Thyroid gland (tissue), 4 donors: Measurements from ENCODE around the gene TOM1L1. TPM values are rescaled to one million over a fixed set of nuclear protein-coding genes. Genes with fewer than 3 reads are reported as not detected.

Experiments
- DNase-seq, 2 donors: peaks; one replicate each; pipeline ENCODE4 v3.0.0-alpha.2; 2019
- H3K27ac ChIP-seq, 3 donors: fragments of 200-600 bp; sonication (generic); 1 replicate in 2 of 3; 2 replicates in 1 of 3; pipeline ENCODE4 v1.5.1; 2016 to 2019; ENCODE audit warnings: mild to moderate bottlenecking in 1 of 3, moderate library complexity in 1 of 3
- H3K27me3 ChIP-seq: fragments of 200-600 bp; sonication (generic); one replicate; pipeline ENCODE4 v1.5.1; 2019
- H3K36me3 ChIP-seq, 2 donors: fragments of 200-600 bp; sonication (generic); one replicate each; pipeline ENCODE4 v1.5.1; 2016 to 2019
- H3K4me1 ChIP-seq, 2 donors: fragments of 200-600 bp; sonication (generic); one replicate each; pipeline ENCODE4 v1.5.1; 2017 to 2019
- H3K4me3 ChIP-seq, 3 donors: fragments of 200-600 bp; sonication (generic); replicated peaks in 1 of 3; 1 replicate in 2 of 3; 2 replicates in 1 of 3; pipeline ENCODE4 v1.5.1; 2016; ENCODE audit warnings: mild to moderate bottlenecking in 1 of 3
- H3K9me3 ChIP-seq: fragments of 200-600 bp; sonication (generic); one replicate; pipeline ENCODE4 v1.5.1; 2017
- POLR2A ChIP-seq, 2 donors: fragments of 450-650 bp; IDR thresholded peaks; one replicate each; pipeline ENCODE4 v1.6.1; 2017; ENCODE audit warnings: antibody characterized with exemption in 2 of 2, mild to moderate bottlenecking in 2 of 2, moderate library complexity in 1 of 2
- WGBS, 2 donors: methylation state at CpG; one replicate each; pipeline ENCODE4 v1.1.5; 2017; 5-methylcytosine and 5-hydroxymethylcytosine counted together
- intact Hi-C: fragments of 100-400 bp; cut with DNase I; formaldehyde crosslinking; loops from one replicate; pipeline ENCODE4 v1.15.1; 2023
- total RNA-seq, 4 donors: library from RNA; depleted of rRNA; stranded (reverse); fragments of >200 nt; gene quantifications; one replicate each; pipeline ENCODE4 v1.2.3, GENCODE V29; 2016
- TF ChIP-seq, protein P1 (sequence below), 6 experiments: fragments of 200-600 bp in 3 of 6; fragments of 450-650 bp in 3 of 6; sonication (generic) in 3 of 6; IDR thresholded peaks; one replicate each; pipeline ENCODE4 v1.5.1; 2016 to 2019; ENCODE audit warnings: antibody characterized with exemption in 6 of 6, mild to moderate bottlenecking in 2 of 6, inconsistent platforms in 1 of 6, moderate library complexity in 1 of 6

TOM1L1 gene
- total RNA-seq, 4 donors from 2014 or later = 89.6 to 116 (median 109) TPM

DNA sequence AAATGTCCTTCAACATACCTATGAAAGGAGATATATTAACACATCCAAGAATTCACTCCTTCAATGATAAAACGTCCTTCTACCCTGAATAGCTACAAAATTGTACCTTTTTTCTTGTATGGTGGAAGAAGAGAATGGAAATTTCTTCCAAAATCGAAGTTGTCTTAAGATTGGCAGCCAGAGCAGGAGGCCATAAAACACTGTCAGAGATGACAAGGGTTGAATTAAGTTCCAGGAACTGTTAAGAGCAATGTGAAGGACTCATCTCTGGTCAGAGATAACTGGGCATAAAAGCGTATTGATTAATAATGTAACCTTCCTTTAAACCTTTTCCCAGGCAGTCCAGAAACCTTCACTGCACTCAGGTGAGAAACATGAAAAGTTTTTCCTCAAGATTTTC lies 12.9 kb upstream of the TOM1L1 start:
- Histone ChIP-seq H3K4me3 (no peak overlapping the region), H3K9me3 (no peaks in the 10 kb centered on the region), H3K27ac (no peak overlapping the region), H3K36me3 (no peaks in the 10 kb centered on the region), H3K27me3 (no peaks in the 10 kb centered on the region), H3K4me1 (peaks cover 0 to 3% of the 10 kb centered on the region in 2 donors)
- 83 to 84% methylated on average over 3 of the region's 3 CpGs for WGBS, 2 donors
- no peak for TF ChIP-seq POLR2A (IDR thresholded peaks at IDR 0.05)
- TF ChIP-seq, protein P1, sequence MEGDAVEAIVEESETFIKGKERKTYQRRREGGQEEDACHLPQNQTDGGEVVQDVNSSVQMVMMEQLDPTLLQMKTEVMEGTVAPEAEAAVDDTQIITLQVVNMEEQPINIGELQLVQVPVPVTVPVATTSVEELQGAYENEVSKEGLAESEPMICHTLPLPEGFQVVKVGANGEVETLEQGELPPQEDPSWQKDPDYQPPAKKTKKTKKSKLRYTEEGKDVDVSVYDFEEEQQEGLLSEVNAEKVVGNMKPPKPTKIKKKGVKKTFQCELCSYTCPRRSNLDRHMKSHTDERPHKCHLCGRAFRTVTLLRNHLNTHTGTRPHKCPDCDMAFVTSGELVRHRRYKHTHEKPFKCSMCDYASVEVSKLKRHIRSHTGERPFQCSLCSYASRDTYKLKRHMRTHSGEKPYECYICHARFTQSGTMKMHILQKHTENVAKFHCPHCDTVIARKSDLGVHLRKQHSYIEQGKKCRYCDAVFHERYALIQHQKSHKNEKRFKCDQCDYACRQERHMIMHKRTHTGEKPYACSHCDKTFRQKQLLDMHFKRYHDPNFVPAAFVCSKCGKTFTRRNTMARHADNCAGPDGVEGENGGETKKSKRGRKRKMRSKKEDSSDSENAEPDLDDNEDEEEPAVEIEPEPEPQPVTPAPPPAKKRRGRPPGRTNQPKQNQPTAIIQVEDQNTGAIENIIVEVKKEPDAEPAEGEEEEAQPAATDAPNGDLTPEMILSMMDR (IDR thresholded peaks at IDR 0.05) = no peak
- DNase-seq = no peak
- intact Hi-C loops = no loop called here

- Histone ChIP-seq H3K4me1 (peaks cover 0 to 3% of the 10 kb centered on the region in 2 donors), H3K36me3 (no peaks in the 10 kb centered on the region), H3K27me3 (no peaks in the 10 kb centered on the region), H3K9me3 (no peaks in the 10 kb centered on the region), H3K4me3 (no peak overlapping the region), H3K27ac (no peak overlapping the region)
- TF ChIP-seq, protein P1 (IDR thresholded peaks at IDR 0.05) = no peak
- no peak for TF ChIP-seq POLR2A (IDR thresholded peaks at IDR 0.05)
- 76 to 85% methylated on average over 6 of the region's 6 CpGs for WGBS, 2 donors
- no peak for DNase-seq
- intact Hi-C loops = no loop called here
Measured at GRCh38 chr17:54888254-54888653, 12.4 kb upstream of the TOM1L1 start.

DNA sequence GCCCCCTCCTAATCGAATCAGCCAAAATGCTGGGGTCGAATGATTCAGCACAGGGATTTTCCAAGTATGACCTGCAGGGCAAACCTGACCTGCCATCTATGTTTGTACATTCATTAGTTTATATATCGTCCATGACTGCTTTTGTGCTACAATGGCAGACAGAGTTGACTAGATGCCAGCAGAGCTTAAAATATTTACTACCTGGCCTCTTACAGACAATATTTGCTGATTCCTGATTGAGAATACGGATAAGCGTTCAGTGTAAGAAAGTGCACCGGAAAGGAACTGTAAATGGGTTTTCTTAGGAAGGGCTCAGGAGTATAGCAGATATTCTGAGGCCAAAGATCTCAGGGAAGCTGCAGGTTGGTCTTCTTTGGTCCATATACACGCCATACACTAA lies 11.7 kb upstream of the TOM1L1 start:
- TF ChIP-seq, protein P1 (IDR thresholded peaks at IDR 0.05) = no peak
- TF ChIP-seq POLR2A (IDR thresholded peaks at IDR 0.05) = no peak
- no peak for DNase-seq
- no peak overlapping the region for H3K27ac ChIP-seq
- intact Hi-C loops = no loop called here
- H3K4me1 ChIP-seq = no peaks in the 10 kb centered on the region
- no peaks in the 10 kb centered on the region for H3K27me3 ChIP-seq
- H3K36me3 ChIP-seq = no peaks in the 10 kb centered on the region
- 89 to 94% methylated on average over 7 of the region's 7 CpGs for whole genome bisulfite sequencing, 2 donors
- no peak overlapping the region for H3K4me3 ChIP-seq
- H3K9me3 ChIP-seq = no peaks in the 10 kb centered on the region

DNA sequence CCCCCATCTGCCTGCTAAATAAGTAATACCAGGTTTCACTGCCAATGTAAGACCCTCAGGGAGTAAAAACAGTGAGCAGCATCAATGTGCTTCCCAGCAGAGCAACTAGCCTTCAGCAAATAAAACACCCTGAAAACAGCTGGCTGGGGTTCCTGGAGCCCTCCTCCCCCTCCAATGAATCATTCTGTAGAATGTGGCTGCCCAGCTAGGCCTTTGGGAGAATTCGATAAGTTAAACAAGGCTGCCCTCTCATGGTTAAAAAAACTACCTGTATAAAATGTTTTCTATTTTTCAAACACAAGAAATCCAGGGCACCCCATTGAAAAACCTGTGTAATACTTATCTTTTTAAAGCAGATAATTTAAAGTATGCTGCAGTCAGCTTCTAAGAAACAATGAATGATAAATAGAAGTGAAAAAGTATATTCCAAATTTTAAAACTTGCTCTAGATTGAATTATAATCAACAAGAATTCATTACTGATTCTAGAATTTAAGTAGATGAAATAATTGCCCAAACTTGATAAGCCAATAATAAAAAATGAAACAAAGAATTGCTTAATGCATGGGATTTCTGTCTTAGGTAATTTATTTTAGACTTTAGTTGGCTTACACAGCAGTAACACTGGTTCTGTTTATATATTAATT lies 9.4 kb upstream of the TOM1L1 start:
- Histone ChIP-seq H3K27ac (no peak overlapping the region), H3K36me3 (no peaks in the 10 kb centered on the region), H3K9me3 (no peaks in the 10 kb centered on the region), H3K4me3 (no peak overlapping the region), H3K4me1 (no peaks in the 10 kb centered on the region), H3K27me3 (no peaks in the 10 kb centered on the region)
- intact Hi-C loops = loop anchor here (10.0 kb wide), 1 partner anchor 1856 kb away; no protein-coding TSS in a partner anchor
- 0 to 6% methylated on average over 1 of the region's 1 CpG for WGBS, 2 donors
- TF ChIP-seq, protein P1 (IDR thresholded peaks at IDR 0.05) = peak in 5 of 6 experiments; percentile 13 to 67 (median 47)
- no peak for TF ChIP-seq POLR2A (IDR thresholded peaks at IDR 0.05)
- DNase-seq = peak; percentile 45 to 56

DNA sequence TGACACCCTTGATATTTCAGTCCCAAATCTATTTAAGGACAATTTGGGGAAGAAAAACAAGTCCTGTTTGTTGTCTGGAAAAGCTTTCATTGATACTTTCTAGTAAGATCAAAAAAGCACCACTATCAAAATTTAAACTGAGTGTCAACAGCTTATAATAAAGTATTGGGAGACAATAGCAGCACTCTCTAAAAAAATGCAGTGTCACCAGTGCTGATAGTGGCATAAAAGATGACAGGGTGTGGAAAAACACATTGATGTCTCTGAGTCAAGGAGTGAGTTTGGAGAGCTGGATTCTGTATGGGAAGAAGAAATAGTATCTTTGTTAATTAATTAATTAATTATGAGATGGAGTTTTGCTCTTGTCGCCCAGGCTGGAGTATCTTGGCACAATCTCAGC lies 8.3 kb upstream of the TOM1L1 start:
- no peak for DNase-seq
- Histone ChIP-seq H3K4me3 (no peak overlapping the region), H3K27me3 (no peaks in the 10 kb centered on the region), H3K9me3 (no peaks in the 10 kb centered on the region), H3K4me1 (no peaks in the 10 kb centered on the region), H3K36me3 (no peaks in the 10 kb centered on the region), H3K27ac (no peak overlapping the region)
- TF ChIP-seq, protein P1 (IDR thresholded peaks at IDR 0.05) = no peak
- TF ChIP-seq POLR2A (IDR thresholded peaks at IDR 0.05) = no peak
- intact Hi-C loops = loop anchor here (10.0 kb wide), 1 partner anchor 1858 kb away; no protein-coding TSS in a partner anchor
- 96 to 100% methylated on average over 1 of the region's 1 CpG for WGBS, 2 donors
